AG08395 (cell line): ENCODE measurements around the gene POMZP3.
"Not testable (repeated sequence)": the region's sequence is repeated elsewhere in the genome, so short reads cannot be mapped to it uniquely, and the experiment has no call there.

ENCODE experiments used
- DNase-seq: peaks from one replicate; pipeline ENCODE4 v3.0.0; 2012; ENCODE audit warnings: mixed read lengths, low spot score

Gene POMZP3

DNA sequence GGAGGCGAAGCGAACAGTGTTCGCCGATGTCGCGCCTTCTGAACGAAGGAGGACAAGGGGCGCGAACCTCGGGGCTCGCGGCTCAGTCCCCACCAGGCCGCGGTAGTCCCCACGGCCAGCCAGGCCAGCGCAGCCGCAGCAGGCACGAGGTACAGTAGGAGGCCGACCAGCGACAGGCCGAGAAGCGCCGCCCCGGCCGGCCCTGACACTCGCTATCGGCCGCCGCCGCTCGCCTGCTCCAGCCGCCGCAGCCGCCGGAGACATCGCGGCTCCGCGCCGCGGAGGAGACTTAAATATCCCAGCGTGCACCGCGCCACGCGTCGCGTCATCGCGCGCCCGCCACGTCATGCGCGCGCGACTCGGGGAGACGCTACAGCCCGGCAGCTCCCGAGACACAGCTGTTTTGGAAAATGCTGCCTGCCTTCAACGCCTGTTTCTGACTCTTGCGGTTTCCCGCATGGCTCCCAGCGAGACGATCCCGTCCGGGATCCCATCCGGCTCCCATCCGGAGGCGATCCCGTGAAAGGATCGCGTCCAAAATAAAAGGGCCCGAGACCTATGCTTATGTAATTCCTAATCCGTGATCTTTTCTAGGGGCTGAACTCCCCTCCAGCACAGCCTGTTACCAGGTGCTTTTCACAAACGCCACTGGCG is at the start of gene POMZP3:
Gene POMZP3, minus strand, starts transcription at position 291 of the 654 bp plus-strand sequence. CDS start 1,215 bp downstream, outside the sequence.
- DNase-seq: not testable (repeated sequence)

DNA sequence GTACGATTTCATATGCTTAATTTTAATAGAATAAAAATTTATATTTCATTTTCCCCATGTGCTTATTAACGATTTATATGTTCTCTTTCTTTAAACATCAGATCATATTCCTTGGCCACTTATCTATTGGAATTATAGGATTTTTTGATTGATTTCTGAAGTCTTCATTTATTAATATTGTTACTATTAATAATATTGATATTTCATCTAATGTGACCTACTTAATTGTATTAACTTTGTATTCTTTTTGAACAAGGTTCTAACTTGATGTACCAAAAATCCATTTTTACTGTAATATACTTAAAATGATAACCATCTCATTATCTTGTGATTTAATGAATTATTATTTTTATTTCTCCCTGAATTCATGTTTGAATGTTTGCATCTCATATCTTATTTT is 48.7 kb upstream of the POMZP3 start:
- DNase-seq: not testable (repeated sequence)

DNA sequence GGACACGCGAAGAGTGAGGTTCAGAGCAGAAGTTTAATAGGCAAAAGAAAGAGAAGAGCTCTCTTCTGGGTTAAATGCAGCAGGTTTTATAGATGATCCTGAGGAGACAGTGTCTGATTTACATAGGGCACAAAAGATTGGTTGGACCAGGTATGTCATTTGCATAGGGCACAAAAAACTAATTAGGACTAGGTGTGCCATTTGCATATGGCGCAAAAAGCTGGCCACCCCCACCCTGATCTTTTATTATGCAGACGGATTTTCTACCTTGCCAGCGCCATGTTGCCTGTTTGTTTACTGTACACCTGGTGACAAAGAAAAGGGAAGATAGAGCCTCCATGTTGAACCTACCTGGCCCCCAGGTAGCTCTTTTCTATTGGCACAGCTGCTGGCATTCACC is 46.3 kb upstream of the POMZP3 start:
- not testable (repeated sequence) for DNase-seq

DNA sequence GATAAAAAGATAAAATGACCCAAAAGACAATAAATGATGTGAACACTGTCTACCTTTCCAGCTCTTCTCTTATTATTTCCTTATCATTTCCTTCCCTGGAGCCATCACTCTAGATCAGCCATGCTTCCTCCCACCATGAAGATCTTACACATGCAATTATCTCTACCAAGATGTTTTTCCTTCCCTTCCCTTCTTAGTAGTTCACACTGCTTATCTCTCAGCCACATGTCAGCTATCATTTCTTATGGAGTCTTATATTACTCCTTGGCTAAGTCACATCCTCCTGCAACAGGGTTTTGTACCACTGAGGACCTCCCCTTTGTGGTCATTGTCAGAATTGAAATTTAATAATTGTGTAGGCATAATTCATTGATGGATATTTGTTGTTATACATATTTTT is 32.1 kb upstream of the POMZP3 start:
- DNase-seq: not testable (repeated sequence)

DNA sequence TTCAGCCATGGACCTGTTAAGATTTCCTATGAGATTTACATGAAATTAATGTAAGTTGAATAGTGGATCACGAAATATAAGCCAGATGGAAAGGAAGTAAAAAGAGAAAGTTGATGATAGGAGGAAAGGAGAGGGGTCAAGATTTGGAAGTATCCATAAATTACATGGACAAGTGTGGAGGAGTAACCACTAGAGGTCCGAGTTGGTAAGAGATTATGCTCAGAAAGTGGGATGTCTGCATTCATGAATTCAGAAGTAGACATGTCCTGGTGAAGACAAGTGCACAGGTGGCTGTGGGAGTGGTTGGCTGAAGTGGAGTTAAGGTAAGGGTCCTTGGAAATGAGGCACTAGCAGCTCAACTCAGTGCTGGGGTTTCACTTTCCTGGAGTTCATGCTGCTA is 29.3 kb upstream of the POMZP3 start:
- not testable (repeated sequence) for DNase-seq

DNA sequence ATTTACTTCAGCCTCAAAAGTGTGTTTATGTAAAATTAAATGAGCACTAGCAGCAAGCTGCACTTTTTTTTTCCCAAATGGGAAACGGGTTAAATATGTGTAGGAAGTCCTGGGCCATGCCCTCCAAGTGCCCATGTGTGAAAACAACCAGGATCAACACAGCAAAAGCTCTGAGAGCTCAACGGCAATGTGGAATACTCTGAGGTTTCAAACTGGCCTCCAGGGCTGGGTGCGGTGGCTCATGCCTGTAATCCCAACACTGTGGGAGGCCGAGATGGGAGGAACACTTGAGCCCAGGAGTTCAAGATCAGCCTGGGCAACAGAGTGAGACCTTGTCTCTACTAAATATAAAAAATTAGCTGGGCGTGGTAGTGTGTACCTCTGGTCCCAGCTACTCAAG is 15.5 kb upstream of the POMZP3 start:
- DNase-seq: not testable (repeated sequence)

DNA sequence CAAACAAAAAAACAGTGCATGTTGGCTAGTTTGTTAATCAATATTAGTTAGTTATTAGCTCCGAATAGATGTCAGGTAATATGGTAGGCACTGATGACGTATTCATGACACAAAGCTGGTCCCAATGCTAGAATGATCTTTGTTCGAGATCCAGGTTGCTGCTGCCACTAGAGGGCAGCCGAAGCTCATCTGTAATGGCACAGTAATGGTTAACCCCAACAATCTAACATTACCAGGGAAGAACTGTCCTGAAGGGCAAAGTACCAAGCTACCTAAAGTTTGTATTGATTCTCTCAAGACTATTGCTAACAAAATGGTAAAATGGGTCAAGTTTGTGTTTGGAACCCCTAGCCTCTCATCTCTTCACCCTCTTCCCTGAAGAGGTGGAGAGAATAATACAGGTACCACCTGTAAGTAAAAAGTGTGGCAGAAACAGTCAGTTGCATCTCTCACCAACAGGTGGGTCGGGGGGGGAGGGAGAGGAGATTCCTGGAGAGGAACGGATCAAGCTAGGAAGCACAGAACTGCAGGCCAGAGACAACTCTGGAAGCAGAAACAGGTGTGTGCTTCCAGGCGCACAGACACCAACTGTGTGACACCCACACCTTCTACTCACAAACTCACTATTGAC is 10.1 kb upstream of the POMZP3 start:
- not testable (repeated sequence) for DNase-seq

DNA sequence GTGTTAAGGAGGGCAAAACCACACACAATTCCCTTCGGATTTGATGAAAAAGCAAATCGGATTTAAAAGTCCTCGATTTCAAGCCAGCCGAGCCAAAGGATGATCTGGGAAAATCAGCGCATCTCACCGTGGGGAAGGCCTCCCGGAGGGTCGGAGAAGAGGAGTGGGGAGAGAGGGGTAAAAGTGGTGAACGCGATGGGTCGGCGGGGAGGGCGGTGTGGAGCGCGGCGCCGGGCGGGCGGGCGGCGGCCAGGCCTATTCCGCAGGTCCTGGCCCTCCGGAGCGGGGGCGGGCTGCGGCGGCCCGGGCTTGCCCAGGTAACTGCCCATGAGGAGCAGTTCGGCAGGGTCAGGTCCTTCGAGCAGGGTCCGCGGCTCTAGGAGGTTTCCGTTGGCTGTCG is 498 bp downstream of the POMZP3 start:
- not testable (repeated sequence) for DNase-seq

DNA sequence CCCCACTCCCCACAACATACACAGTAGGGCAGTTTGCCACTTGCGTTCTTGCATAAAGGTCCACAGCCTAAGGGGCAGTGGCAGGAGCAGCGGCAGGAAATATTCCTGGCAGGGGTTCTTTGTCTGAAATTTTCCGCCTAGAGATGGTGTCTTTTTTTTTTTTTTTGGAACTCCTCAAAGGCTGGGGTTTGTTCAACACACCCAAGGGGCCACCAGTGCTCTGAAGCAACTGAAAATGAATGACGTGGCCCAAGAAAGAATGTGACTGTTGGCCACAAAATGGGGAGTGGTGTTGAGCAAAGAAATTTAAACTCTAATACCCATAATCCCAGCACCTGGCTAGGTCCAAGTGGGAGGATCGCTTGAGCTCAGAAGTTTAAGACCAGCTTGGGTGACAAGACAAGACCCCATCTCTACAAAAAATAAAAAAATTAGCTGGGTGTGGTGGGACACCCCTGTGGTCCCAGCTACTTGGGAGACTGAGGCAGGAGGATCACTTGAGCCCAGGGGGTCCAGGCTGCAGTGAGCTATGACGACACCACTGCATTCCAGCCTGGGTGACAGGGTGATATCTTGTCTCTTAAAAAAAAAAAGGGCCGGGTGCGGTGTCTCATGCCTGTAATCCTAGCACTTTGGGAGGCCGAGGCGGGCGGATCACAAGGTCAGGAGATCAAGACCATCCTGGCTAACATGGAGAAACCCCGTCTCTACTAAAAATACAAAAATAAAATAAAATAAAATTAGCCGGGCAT is 7.5 kb downstream of the POMZP3 start:
- DNase-seq: not testable (repeated sequence)

DNA sequence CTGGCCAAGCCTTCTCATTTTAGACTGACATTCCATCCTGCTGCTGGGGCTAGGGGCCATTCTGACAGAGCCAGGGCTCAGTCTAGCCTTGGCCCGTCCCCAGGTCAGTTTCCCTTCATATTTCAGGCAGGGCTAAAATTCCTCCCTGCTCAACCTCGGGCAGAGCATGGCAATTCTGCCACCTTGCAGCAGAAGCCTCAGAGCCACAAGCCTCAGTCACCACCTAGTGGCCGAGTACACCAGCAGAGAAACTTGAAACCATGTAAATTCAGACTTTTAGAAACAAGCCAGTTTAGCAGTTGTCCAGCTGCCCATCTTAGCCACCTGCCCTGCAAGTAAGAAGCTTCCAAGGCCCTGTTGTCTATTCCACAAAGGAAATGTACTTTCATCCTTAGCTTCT is 13.3 kb downstream of the POMZP3 start:
- not testable (repeated sequence) for DNase-seq

DNA sequence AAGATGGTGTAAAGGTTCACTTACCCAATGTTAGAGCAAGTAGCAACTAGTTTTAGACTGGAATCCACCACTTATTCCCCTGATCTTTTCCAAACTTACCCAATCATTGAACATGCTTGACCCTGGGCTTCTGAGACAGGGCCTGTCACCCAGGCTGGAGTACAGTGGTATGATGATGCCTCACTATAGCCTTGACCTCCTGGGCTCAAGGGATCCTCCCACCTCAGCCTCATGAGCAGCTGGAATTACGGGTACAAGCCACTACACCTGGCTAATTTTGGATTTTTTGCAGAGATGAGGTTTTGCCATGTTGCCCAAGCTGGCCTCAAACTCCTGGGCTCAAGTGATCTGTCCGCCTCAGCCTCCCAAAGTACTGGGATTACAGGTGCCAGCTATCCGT is 14.8 kb downstream of the POMZP3 start:
- DNase-seq: not testable (repeated sequence)

DNA sequence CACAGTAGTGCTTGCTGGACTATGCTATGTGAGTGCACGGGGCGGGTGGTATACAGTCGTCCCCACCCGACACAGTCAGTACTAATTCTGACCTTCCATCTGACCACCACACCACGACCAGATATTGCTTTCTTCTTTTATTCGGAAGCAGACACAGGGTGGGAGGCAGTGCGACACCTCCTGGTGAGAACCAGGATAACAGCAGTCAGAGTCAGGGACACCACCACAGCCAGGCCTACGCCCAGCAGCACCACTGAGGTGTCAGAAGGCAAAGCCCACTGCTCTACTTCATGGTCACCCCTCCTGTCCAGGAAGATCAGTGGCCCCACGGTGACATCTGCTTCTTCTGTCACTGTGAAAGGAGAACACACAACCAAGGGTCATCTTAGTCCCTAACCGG is 17.2 kb downstream of the POMZP3 start:
- DNase-seq: not testable (repeated sequence)

DNA sequence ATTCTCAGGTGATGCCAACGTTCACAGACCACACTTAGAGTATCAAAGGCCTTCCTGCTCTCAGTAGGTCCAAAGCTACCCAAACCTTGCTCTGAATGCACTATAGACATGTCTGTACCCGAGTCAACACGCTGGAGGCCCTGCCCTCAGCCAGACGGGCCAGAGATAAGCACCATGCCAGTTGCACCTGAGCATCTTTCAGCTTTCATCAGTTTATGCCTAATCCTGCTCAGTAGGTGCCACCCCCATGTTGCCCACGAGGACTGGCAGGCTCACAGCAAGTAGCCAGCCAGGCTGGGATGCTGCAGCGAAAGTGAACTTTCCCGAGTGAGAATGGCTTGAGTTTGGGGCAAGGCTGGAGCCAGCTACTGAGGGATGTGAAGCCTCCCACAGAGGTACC is 18.6 kb downstream of the POMZP3 start:
- not testable (repeated sequence) for DNase-seq

DNA sequence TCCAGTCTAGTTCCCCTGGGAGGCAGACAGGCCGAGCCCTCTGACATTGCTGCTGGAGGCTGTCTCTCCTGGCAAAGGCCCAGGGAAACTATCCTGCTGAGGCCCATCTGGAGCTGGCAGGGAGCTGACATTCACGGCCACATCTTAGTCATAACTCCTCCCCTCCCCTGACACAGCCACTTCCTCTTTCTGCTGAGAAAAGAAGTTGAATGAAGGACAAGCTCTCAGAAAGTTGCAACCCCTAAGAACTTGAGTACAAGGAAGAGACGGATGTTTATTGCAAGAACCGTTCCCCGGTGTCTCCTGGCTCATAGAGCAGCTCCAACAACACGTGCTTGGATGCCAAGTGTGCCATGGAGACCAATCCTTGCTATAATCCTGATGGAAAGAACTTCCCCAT is 21.1 kb downstream of the POMZP3 start:
- peak; percentile 1 for DNase-seq

DNA sequence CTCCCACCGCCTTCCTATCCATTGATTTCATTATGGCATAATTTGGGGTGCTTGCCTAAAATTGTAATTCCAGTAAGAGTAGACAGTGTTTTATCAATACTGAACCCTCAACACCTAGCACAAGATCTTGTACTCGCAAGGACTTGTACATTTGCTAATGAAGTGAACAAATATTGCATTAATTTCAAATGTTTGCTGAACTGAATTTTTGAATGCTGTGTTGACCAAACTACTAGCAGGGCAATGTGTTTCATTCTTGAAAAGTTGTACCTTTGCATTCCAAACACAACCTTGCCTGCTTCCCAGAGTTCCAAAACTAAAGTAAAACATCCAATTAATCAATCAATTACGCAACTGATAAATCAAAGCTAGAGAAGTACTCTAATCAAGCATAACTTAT is 26.4 kb downstream of the POMZP3 start:
- DNase-seq: not testable (repeated sequence)

DNA sequence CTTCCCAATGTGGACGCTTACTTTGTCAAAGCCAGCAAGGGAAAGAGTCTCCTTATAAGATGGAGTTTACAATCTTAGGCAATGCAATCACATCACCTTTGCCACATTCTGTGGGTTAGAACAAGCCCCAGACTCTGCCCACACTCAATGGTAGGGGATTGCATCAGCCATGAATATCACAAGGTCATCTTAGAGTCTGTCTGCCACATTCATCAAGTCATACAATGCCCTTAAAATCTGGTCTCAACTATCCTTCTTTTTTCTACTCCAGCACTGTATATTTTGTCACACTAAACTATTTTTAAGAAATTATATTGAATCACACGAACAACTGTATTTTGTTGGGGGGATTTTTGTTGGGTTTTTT is 27.0 kb downstream of the POMZP3 start:
- DNase-seq: not testable (repeated sequence)

DNA sequence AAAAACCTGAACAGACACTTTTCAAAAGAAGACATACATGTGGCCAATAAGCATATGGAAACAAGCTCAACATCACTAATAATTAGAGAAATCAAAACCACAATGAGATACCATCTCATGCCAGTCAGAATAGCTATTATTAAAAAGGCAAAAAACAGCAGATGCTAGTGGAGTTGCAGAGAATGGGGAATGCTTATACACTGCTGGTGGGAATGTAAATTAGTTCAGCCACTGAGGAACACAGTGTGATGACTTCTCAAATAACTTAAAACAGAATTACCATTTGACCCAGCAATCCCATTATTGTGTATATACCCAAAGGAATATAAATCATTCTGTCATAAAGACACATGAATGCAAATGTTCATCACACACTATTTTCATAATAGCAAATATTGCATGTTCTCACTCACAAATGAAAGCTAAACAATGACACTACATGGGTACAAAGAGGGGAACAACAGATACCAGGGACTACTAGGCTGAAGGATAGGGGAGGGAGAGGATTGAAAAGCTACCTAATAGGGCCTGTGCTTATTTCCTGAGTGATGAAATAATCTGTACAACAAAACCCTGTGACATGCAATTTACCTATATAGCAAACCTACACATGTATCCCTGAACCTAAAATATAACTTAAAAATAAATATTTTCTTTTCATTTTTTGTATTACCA is 28.4 kb downstream of the POMZP3 start:
- DNase-seq: not testable (repeated sequence)

DNA sequence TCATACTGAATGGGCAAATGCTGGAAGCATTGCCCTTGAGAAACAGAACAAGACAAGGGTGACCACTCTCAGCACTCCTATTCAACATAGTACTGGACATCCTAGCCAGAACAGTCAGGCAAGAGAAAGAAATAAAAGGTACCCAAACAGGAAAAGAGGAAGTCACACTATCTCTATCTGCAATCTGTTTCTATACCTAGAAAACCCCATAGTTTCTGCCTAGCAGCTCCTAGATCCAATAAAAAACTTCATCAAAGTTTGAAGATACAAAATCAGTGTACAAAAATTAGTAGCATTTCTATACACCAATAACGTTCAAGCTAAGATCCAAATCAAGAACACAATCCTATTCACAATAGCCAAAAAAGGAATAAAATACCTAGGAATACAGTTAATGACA is 29.8 kb downstream of the POMZP3 start:
- DNase-seq: not testable (repeated sequence)

DNA sequence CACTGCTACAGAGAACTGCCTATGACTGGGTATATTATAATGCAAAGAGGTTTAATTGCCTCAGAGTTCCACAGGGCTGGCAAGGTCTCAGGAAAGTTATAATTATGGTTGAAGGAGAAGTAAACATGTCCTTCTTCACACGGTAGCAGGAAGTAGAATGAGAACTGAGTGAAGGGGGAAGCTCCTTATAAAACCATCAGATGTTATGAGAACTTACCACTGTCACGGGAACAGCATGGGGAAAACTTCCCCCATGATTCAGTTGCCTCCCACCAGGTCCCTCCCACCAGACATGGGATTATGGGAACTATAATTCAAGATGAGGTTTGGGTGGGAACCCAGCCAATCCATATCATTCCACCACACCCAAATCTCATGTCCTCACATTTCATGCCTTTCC is 34.4 kb downstream of the POMZP3 start:
- not testable (repeated sequence) for DNase-seq

DNA sequence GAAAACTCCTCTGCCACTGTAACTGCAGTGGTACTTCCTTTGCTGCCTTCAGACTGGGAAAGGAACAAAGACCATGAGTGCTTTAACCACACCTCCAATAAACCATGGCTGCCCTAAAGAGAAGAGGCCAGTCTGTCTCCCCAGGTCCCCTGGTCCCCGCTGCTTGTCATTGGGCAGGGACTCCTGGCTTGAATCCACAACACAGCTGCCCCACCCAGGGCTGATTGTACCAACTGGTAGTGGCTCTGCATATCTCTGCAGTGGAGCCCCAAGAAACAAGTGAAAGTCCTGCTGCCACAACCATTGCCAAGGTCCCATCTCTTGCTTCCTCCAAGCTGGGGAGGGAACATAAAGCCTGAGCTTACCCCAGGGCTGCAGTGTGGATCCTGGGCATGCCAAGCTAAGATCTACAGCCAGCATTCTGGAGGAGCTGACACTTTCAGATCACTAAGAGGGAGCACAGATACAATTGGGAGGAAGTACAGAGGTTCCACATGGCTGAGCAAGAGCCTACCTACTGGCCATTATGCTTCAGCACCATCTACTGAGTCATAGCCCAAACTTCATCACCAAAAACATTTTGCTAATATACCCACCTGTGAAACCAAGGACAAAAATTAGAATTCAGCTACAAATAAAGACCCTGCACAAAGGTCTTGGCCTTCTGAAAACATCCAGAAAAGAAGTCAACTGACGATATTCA is 35.3 kb downstream of the POMZP3 start:
- not testable (repeated sequence) for DNase-seq

DNA sequence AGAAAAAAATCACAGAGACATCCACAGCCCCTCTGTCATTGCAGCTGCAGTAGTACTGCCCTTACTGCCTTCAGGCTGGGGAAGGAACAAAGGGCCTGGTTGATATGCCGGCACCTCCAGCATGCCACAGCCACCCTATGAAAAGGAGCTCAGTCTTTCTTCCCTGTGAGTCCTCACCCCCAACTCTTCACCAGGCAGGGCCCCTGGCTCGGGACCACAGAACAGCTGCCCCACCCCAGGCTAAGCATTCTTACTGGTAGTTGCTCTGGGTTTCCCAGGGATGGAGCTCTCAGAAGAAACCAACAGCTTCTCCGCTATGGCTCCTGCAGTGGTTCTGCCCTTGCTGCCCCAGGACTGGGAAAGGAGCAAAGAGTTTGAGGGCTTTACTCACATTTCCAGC is 36.0 kb downstream of the POMZP3 start:
- not testable (repeated sequence) for DNase-seq

DNA sequence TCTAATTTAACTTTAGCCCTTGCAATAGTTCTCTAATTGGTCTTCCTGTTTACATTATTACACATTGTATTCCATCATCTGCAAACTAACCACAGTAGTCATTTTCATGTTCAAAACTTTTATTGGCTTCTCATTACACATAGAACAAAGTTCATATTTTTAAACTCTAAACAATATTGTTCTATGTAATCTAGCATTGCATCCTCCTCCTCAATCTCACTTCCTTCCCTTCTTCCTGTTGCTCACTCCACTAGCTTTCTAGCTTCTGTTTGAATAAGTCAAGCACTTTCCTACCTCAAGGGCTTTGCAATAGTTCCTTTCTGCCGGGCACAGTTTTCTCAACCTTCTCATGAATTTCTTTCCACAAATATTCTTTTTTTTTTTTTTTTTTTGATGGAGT is 38.5 kb downstream of the POMZP3 start:
- DNase-seq: not testable (repeated sequence)
